Mucosa of descending colon (tissue), 3 donors: ENCODE results near the gene KRT16. TPM values are rescaled to one million over a fixed set of nuclear protein-coding genes. Genes with fewer than 3 reads are reported as not detected.
"Not testable (repeated sequence)": the region's sequence is repeated elsewhere in the genome, so short reads cannot be mapped to it uniquely, and the experiment has no call there.

Source experiments
- ATAC-seq: fragments of 200-7000 bp; cut with Tn5 transposase; one replicate; pipeline ENCODE4 v1.9.1; 2020; ENCODE audit warnings: mild to moderate bottlenecking, moderate library complexity
- DNase-seq, 3 donors: peaks; one replicate each; pipeline ENCODE4 v3.0.0-alpha.2; 2020
- H3K36me3 ChIP-seq: fragments of 200-600 bp; one replicate; pipeline ENCODE4 v1.8.0; 2021; ENCODE audit warnings: low read depth, mild to moderate bottlenecking
- H3K4me1 ChIP-seq: fragments of 200-600 bp; one replicate; pipeline ENCODE4 v1.8.0; 2021; ENCODE audit warnings: low read depth, mild to moderate bottlenecking
- H3K4me3 ChIP-seq: fragments of 200-600 bp; one replicate; pipeline ENCODE4 v1.8.0; 2021; ENCODE audit warnings: mild to moderate bottlenecking
- H3K9me3 ChIP-seq: fragments of 200-600 bp; one replicate; pipeline ENCODE4 v1.8.0; 2021; ENCODE audit warnings: mild to moderate bottlenecking
- CTCF ChIP-seq: fragments of 200-600 bp; IDR thresholded peaks from one replicate; pipeline ENCODE4 v1.8.0; 2022; ENCODE audit warnings: antibody characterized with exemption, mild to moderate bottlenecking
- intact Hi-C, 2 donors: fragments of 100-400 bp; cut with DNase I in 1 of 2; cut with micrococcal nuclease in 1 of 2; formaldehyde crosslinking; loops; one replicate each; pipeline versions ENCODE4 v1.11.0 to v1.11.1; 2022; cut with DNase I, micrococcal nuclease
- total RNA-seq, 3 donors: library from RNA; stranded (reverse); fragmentation: NEBNext Ultra II Directional in 2 of 3; extraction: Animal tissue kit (Norgen Biotek cat#: 25700) in 2 of 3; gene quantifications; one replicate each; pipeline versions ENCODE4 v1.2.1 to v1.2.4, GENCODE V29; 2021 to 2023
- donor health status: DM: no; HTN: no; CAD: no; lungs with moderate emphysema.
- donor health status: DM: no; HTN: no; CAD: no.
- donor health status: DM: no; HTN: yes; CAD: no.

The KRT16 gene
- total RNA-seq, 3 donors from 2014 or later, result not detected

DNA sequence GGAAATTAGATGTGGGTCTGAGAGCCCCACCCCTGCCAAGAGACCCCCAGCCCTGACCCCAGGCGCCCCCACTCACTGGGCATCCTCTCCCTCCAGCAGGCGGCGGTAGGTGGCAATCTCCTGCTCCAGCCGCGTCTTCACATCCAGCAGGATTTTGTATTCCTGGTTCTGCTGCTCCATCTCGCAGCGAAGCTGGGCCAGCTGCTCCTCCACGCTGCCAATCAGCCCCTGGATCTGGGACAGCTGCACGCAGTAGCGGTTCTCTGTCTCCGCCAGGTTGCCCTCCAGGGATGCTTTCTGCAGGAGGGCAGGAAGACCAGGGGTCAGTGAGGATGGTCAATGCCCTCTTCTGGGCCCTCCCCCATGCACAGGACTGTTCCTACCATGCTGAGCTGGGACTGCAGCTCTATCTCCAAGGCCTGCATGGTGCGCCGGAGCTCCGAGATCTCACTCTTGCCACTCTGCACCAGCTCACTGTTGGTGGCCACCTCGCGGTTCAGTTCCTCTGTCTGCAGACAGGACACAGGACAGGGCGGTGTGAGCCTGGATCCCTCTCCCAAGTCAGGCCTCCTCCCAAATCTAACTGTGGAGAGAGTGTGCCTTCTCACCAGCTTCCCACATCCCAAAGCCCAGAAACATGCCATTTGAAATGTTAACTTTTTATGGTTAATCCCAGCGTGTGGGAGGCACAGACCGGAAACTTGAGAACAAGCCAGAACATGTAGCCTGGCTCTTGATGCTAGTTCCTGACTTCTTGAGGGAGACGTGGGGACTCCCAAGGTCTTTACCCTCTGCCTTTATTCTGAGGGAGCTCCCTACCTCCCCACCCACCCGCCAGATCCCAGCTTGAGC lies 8.2 kb upstream of the KRT16 start:
- intact Hi-C loops, result no loop called here
- no peaks in the 10 kb centered on the region for H3K9me3 ChIP-seq

GRCh38 chr17:41619927-41620582 lies 7.5 kb upstream of the KRT16 start:
- DNase-seq, intact Hi-C loops, H3K4me3 ChIP-seq, H3K36me3 ChIP-seq, ATAC-seq, H3K4me1 ChIP-seq, H3K9me3 ChIP-seq: not testable (repeated sequence)

More for the DNA sequence above, 8.2 kb upstream of the KRT16 start:
- TF ChIP-seq CTCF, result no peak
- Histone ChIP-seq H3K4me1 (no peaks in the 10 kb centered on the region), H3K4me3 (no peak overlapping the region), H3K36me3 (no peaks in the 10 kb centered on the region)
- DNase-seq (peak in 1 of 3 donors; percentile 13), ATAC-seq (no peak)

- H3K4me3 ChIP-seq, result no peak overlapping the region
- DNase-seq (no peak), ATAC-seq (no peak)
- H3K36me3 ChIP-seq, result no peaks in the 10 kb centered on the region
- no peaks in the 10 kb centered on the region for H3K4me1 ChIP-seq
- H3K9me3 ChIP-seq, result no peaks in the 10 kb centered on the region
- intact Hi-C loops, result no loop called here
- no peak for TF ChIP-seq CTCF
Observed at GRCh38 chr17:41619036-41619926, 6.7 kb upstream of the KRT16 start.

GRCh38 chr17:41618341-41619035 lies 5.9 kb upstream of the KRT16 start:
- intact Hi-C loops, result no loop called here
- TF ChIP-seq CTCF, result no peak
- Histone ChIP-seq H3K4me1 (no peaks in the 10 kb centered on the region), H3K36me3 (no peaks in the 10 kb centered on the region), H3K4me3 (no peak overlapping the region), H3K9me3 (no peaks in the 10 kb centered on the region)
- no peak for ATAC-seq
- no peak for DNase-seq

DNA sequence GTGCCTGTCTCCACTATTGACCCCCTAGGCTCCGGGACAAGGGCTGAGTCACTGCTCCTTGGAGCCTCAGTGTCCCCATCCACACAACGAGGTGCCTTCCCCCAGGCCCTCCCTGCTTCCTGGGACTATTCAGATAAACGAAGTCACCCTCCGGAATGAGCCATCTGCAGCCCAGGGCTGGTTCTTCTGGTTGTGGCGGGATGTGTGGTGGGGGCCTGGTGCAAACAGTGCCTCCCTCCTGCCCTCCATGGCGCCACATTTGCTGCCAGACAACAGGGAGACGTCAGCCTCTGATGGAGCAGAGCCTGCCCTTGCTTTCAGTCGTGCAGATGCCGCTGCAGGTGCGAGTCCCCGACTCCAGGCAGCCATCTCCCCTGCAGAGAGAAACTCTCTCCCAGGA lies 5.1 kb upstream of the KRT16 start:
- TF ChIP-seq CTCF, result no peak
- intact Hi-C loops, result no loop called here
- no peak for ATAC-seq
- no peak overlapping the region for H3K4me3 ChIP-seq
- H3K4me1 ChIP-seq, result no peaks in the 10 kb centered on the region
- H3K36me3 ChIP-seq, result no peaks in the 10 kb centered on the region
- H3K9me3 ChIP-seq, result no peaks in the 10 kb centered on the region
- no peak for DNase-seq
